Thoracic aorta (tissue), 2 donors: ENCODE results near the gene CPNE8. TPM values are rescaled to one million over a fixed set of nuclear protein-coding genes. Genes with fewer than 3 reads are reported as not detected.

Experiments used
- ATAC-seq: fragments of 150-250 bp; one replicate; pipeline ENCODE4 v1.8.0; 2017; ENCODE audit warnings: low read depth; ENCODE audit not compliant: insufficient number of reproducible peaks, low FRiP score
- DNase-seq: peaks from one replicate; pipeline ENCODE4 v3.0.0-alpha.2; 2020; ENCODE audit warnings: low spot score
- H3K27ac ChIP-seq, 2 donors: fragments of 200-600 bp; sonication (generic); 1 replicate in 1 of 2; 2 replicates in 1 of 2; pipeline ENCODE4 v1.5.1; 2016; ENCODE audit warnings: mild to moderate bottlenecking in 2 of 2, moderate library complexity in 2 of 2
- H3K27me3 ChIP-seq: fragments of 200-600 bp; sonication (generic); replicated peaks from 2 replicates; pipeline ENCODE4 v1.6.0; 2016; ENCODE audit warnings: mild to moderate bottlenecking; ENCODE audit not compliant: insufficient read depth
- H3K36me3 ChIP-seq: fragments of 200-600 bp; sonication (generic); one replicate; pipeline ENCODE4 v1.5.1; 2016
- H3K4me1 ChIP-seq, 2 donors: fragments of 200-600 bp; sonication (generic); 1 replicate in 1 of 2; 2 replicates in 1 of 2; pipeline versions ENCODE4 v1.5.1 to v1.6.0; 2016; ENCODE audit warnings: low read depth in 2 of 2, mild to moderate bottlenecking in 1 of 2; ENCODE audit not compliant: control insufficient read depth in 1 of 2
- H3K4me3 ChIP-seq: fragments of 200-600 bp; sonication (generic); 2 replicates; pipeline ENCODE4 v1.5.1; 2016; ENCODE audit warnings: mild to moderate bottlenecking
- H3K9me3 ChIP-seq: fragments of 200-600 bp; sonication (generic); 2 replicates; pipeline ENCODE4 v1.5.1; 2016
- CTCF ChIP-seq: fragments of 200-600 bp; sonication (generic); IDR thresholded peaks from one replicate; pipeline ENCODE4 v1.5.1; 2019; ENCODE audit warnings: antibody characterized with exemption
- total RNA-seq, 2 donors: library from RNA; depleted of rRNA; stranded (reverse); fragments of >200 nt; gene quantifications; one replicate each; pipeline versions ENCODE4 v1.1.0 to v1.2.3, GENCODE V29; 2016

Gene CPNE8
- total RNA-seq, 2 donors from 2014 or later = 14.1 to 42.4 TPM

GRCh38 chr12:38895446-38895845 is 9.9 kb downstream of the CPNE8 start:
- Histone ChIP-seq H3K27me3 (no peaks in the 10 kb centered on the region), H3K4me1 (peaks cover 0 to 17% of the 10 kb centered on the region in 2 donors), H3K36me3 (no peaks in the 10 kb centered on the region), H3K4me3 (no peak overlapping the region), H3K9me3 (no peaks in the 10 kb centered on the region), H3K27ac (no peak overlapping the region)
- DNase-seq (no peak), ATAC-seq (no peak)
- TF ChIP-seq CTCF = no peak

DNA sequence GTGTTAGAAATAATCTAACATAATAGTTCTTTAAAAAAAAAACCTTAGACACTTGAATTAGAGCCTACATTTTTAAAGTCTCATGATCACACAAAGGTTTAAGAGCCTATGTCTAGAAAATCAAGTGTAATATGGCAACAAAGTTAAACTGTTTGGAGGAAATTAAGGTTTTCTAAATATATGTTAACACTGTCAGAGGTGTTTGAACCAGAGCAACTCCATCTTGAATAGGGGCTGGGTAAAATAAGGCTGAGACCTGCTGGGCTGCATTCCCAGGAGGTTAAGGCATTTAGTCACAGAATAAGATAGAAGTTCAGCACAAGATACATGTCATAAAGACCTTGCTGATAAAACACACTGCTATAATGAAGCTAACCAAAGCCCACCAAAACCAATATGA is 12.4 kb downstream of the CPNE8 start:
- Histone ChIP-seq H3K4me3 (no peak overlapping the region), H3K4me1 (peaks cover 0 to 13% of the 10 kb centered on the region in 2 donors), H3K36me3 (no peaks in the 10 kb centered on the region), H3K9me3 (no peaks in the 10 kb centered on the region), H3K27me3 (no peaks in the 10 kb centered on the region), H3K27ac (no peak overlapping the region)
- DNase-seq (no peak), ATAC-seq (no peak)
- no peak for TF ChIP-seq CTCF

DNA sequence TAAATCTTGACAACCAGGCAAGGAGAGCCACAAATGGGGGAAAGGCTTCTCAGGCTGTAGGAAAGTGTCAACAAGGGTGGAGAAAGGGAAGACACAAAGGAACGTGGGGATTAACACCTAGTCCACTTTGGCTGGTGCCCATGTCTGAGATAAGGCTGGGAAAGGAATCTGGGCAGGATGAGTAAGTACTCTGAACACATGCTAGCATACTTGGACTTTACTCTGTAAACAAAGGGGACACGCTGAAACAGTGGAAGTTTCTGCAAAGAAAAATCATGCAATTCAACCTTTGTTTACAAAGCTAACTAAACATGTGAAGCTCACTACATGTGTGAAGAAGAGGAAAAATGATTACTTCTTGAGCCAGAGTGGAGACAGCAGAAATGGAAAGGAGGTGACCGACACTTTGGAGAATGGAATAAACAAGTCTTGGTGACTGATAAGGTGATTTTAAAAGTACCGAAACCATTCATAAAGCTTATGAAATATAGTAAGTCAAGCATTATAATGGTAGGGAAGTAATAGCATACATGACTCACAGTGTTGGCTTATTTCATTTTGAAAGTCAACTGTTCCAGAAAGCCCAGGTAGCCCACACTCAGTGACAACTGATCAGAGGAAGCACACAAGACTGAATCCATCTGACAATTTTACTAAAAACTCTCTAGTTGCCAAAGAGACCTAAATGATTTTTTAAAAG is 13.2 kb downstream of the CPNE8 start:
- no peaks in the 10 kb centered on the region for H3K27me3 ChIP-seq
- no peaks in the 10 kb centered on the region for H3K36me3 ChIP-seq
- DNase-seq (no peak), ATAC-seq (no peak)
- TF ChIP-seq CTCF = no peak
- H3K4me1 ChIP-seq = peaks cover 0 to 15% of the 10 kb centered on the region in 2 donors
- H3K27ac ChIP-seq = no peak overlapping the region
- no peaks in the 10 kb centered on the region for H3K9me3 ChIP-seq
- H3K4me3 ChIP-seq = no peak overlapping the region

DNA sequence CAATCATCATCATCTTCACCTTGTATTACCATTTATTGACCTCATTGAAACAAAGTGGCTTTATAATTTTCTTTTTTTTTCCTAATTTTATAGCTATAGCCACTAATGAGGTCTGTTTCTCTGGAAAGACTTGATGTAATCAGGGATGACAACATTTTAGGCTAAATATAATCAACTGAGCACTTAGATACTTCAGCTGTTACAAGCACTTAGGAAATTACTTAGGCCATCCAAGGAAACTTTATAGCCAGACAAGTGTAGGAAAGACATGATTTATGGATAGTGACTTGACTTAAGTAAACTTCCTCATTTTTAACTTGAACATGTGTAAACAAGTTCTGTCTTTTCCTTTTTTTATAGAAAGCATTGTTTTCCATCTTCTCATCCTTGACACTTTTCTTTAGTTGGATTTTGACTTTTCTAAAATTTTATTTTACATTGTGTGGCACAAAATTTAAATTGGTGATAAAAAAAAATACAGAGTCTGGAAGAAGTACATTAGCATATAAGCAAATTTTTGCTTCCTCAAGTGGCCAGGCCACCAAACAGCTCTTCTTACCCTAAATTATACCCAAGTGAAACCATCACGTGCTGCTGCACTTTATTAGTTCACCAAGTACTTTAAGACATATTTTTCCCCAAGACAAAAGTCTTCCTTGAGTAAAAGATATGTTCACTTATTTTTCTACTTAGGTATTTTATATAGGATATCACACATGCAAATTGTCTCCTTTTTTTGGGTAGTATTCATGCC is 15.1 kb downstream of the CPNE8 start:
- H3K4me3 ChIP-seq = no peak overlapping the region
- no peaks in the 10 kb centered on the region for H3K9me3 ChIP-seq
- no peak for DNase-seq
- no peak overlapping the region for H3K27ac ChIP-seq
- no peak for TF ChIP-seq CTCF
- no peaks in the 10 kb centered on the region for H3K27me3 ChIP-seq
- H3K36me3 ChIP-seq = no peaks in the 10 kb centered on the region
- peaks cover 0 to 22% of the 10 kb centered on the region in 2 donors for H3K4me1 ChIP-seq
- ATAC-seq = no peak

- peaks cover 0 to 22% of the 10 kb centered on the region in 2 donors for H3K4me1 ChIP-seq
- no peak for DNase-seq
- H3K9me3 ChIP-seq = no peaks in the 10 kb centered on the region
- H3K27me3 ChIP-seq = no peaks in the 10 kb centered on the region
- no peak overlapping the region for H3K27ac ChIP-seq
- no peak overlapping the region for H3K4me3 ChIP-seq
- H3K36me3 ChIP-seq = no peaks in the 10 kb centered on the region
- ATAC-seq = no peak
- no peak for TF ChIP-seq CTCF
These were observed 16.0 kb downstream of the CPNE8 start for GRCh38 chr12:38889297-38889815.
